ENCODE data around the gene ZMIZ1.

DNA sequence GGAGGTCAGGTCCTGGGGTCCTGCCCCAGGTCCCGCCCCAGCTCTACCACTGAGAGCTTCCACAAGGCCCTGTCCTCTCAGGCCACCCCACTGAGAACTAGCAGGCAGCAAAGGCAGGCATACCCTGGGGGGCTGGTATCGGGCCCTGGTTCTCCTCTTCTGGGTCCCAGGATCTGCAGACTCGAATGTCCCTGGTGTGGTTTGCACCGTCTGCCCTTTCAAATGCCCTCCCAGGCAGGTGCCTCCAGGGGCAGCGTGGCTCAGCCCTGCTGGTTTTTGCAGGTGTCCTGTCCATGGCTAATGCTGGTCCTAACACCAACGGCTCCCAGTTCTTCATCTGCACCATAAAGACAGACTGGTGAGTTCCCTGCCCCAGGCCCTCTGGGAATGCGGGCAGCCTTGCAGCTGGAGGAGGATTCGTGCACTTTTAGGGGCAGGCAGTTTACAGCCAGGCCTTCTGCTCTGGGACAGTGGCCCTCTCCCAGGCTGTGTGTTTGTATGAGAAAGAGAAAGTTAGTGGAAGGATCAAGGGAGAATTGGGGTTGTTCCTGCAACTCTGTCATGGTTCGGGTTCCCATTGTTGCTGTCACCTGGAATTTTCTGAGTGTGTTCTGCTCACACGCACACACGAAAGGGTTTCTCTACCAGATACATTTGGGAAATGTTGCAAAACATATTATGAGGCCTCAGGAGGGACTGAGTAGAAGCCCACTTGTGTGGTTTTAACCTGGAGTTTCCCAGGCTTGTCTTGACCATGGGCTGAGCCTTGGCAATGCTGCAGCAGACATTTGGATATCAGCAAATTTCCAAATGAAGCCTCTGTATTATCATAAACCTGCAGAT lies 283.5 kb downstream of the ZMIZ1 start:
- TF ChIP-seq, protein P1, sequence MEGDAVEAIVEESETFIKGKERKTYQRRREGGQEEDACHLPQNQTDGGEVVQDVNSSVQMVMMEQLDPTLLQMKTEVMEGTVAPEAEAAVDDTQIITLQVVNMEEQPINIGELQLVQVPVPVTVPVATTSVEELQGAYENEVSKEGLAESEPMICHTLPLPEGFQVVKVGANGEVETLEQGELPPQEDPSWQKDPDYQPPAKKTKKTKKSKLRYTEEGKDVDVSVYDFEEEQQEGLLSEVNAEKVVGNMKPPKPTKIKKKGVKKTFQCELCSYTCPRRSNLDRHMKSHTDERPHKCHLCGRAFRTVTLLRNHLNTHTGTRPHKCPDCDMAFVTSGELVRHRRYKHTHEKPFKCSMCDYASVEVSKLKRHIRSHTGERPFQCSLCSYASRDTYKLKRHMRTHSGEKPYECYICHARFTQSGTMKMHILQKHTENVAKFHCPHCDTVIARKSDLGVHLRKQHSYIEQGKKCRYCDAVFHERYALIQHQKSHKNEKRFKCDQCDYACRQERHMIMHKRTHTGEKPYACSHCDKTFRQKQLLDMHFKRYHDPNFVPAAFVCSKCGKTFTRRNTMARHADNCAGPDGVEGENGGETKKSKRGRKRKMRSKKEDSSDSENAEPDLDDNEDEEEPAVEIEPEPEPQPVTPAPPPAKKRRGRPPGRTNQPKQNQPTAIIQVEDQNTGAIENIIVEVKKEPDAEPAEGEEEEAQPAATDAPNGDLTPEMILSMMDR (IDR thresholded peaks at IDR 0.05): no peak
- TF ChIP-seq ZFX (IDR thresholded peaks at IDR 0.05; ENCODE audit: borderline replicate concordance): no peak
